Activated gamma-delta T cell treated with anti-CD3 and anti-CD28 coated beads, Interleukin-2, amount 50 U/mL, for 16 hours (primary cell): ENCODE measurements around the gene KRTAP10-4.
"Not testable (repeated sequence)": the region's sequence is repeated elsewhere in the genome, so short reads cannot be mapped to it uniquely, and the experiment has no call there.

Experiments used
- DNase-seq: peaks from one replicate; pipeline ENCODE4 v3.0.0-alpha.2; 2020; ENCODE audit warnings: low read depth

The KRTAP10-4 gene

GRCh38 chr21:44573630-44574456 lies at the start of gene KRTAP10-4:
KRTAP10-4 (plus strand) TSS chr21:44573729; CDS start chr21:44573759, 30 bp downstream.
- not testable (repeated sequence) for DNase-seq

GRCh38 chr21:44524414-44525371 lies 48.8 kb upstream of the KRTAP10-4 start:
- DNase-seq, result no peak

- DNase-seq, result no peak
Measured at GRCh38 chr21:44525391-44526095, 48.0 kb upstream of the KRTAP10-4 start.

- no peak for DNase-seq
Measured at GRCh38 chr21:44526096-44526997, 47.2 kb upstream of the KRTAP10-4 start.

GRCh38 chr21:44527156-44527982 lies 46.2 kb upstream of the KRTAP10-4 start:
- no peak for DNase-seq

- no peak for DNase-seq
Measured at GRCh38 chr21:44527983-44528633, 45.4 kb upstream of the KRTAP10-4 start.

GRCh38 chr21:44528634-44528995 lies 44.9 kb upstream of the KRTAP10-4 start:
- no peak for DNase-seq

GRCh38 chr21:44529011-44529421 lies 44.5 kb upstream of the KRTAP10-4 start:
- no peak for DNase-seq

GRCh38 chr21:44529503-44530125 lies 43.9 kb upstream of the KRTAP10-4 start:
- no peak for DNase-seq

GRCh38 chr21:44530221-44530902 lies 43.2 kb upstream of the KRTAP10-4 start:
- no peak for DNase-seq

- no peak for DNase-seq
Measured at GRCh38 chr21:44530903-44531605, 42.5 kb upstream of the KRTAP10-4 start.

GRCh38 chr21:44531606-44532564 lies 41.6 kb upstream of the KRTAP10-4 start:
- DNase-seq, result no peak

- no peak for DNase-seq
Measured at GRCh38 chr21:44532712-44533111, 40.8 kb upstream of the KRTAP10-4 start.

GRCh38 chr21:44533121-44533890 lies 40.2 kb upstream of the KRTAP10-4 start:
- DNase-seq, result no peak

GRCh38 chr21:44533891-44534627 lies 39.5 kb upstream of the KRTAP10-4 start:
- DNase-seq, result no peak
